Mesenchymal stem cell (in vitro differentiated cells and primary cell): ENCODE data around the gene CLCNKB.

ENCODE experiments used
- DNase-seq: peaks from one replicate; pipeline ENCODE4 v3.0.0-alpha.2; 2013
- H2AFZ ChIP-seq: one replicate; pipeline ENCODE4 v1.6.1; 2013; ENCODE audit warnings: low read depth, mild to moderate bottlenecking, control low read depth, inconsistent platforms, low read length, moderate library complexity
- H2AK5ac ChIP-seq: 2 replicates; pipeline ENCODE4 v1.6.1; 2013; ENCODE audit warnings: low read length, moderate library complexity, mild to moderate bottlenecking, inconsistent platforms; ENCODE audit not compliant: severe bottlenecking
- H2BK120ac ChIP-seq: one replicate; pipeline ENCODE4 v1.6.1; 2013; ENCODE audit warnings: low read depth, mild to moderate bottlenecking, inconsistent platforms, low read length, moderate library complexity
- H2BK12ac ChIP-seq, 2 experiments: one replicate each; pipeline ENCODE4 v1.6.1; 2013; ENCODE audit warnings: inconsistent platforms in 2 of 2, low read length in 2 of 2, mild to moderate bottlenecking in 2 of 2, moderate library complexity in 2 of 2, control low read depth in 1 of 2
- H2BK15ac ChIP-seq: one replicate; pipeline ENCODE4 v1.6.1; 2013; ENCODE audit warnings: mild to moderate bottlenecking, low read depth, inconsistent platforms; ENCODE audit not compliant: poor library complexity, severe bottlenecking
- H2BK5ac ChIP-seq: 2 replicates; pipeline ENCODE4 v1.6.1; 2013; ENCODE audit warnings: low read depth, mild to moderate bottlenecking, low read length, control low read depth, inconsistent platforms; ENCODE audit not compliant: poor library complexity, severe bottlenecking
- H3K14ac ChIP-seq, 2 experiments: one replicate each; pipeline ENCODE4 v1.6.1; 2013; ENCODE audit warnings: inconsistent platforms in 2 of 2, low read length in 2 of 2, control low read depth in 1 of 2, mild to moderate bottlenecking in 1 of 2, moderate library complexity in 1 of 2
- H3K18ac ChIP-seq, 2 experiments: one replicate each; pipeline ENCODE4 v1.6.1; 2013; ENCODE audit warnings: inconsistent platforms in 2 of 2, low read length in 2 of 2, control low read depth in 1 of 2, low read depth in 1 of 2, mild to moderate bottlenecking in 1 of 2
- H3K23ac ChIP-seq, 2 experiments: one replicate each; pipeline ENCODE4 v1.6.1; 2013; ENCODE audit warnings: inconsistent platforms in 2 of 2, low read length in 2 of 2, mild to moderate bottlenecking in 2 of 2, moderate library complexity in 2 of 2, control low read depth in 1 of 2
- H3K27ac ChIP-seq: 2 replicates; pipeline ENCODE4 v1.5.1; 2013; ENCODE audit warnings: mild to moderate bottlenecking, moderate library complexity, low read length, control low read depth, inconsistent platforms; ENCODE audit not compliant: poor library complexity, severe bottlenecking
- H3K27me3 ChIP-seq, 2 experiments: 2 replicates each; pipeline versions ENCODE4 v1.6.1 to v1.7.0; 2013; ENCODE audit warnings: low read length in 2 of 2, mild to moderate bottlenecking in 2 of 2, moderate library complexity in 2 of 2, control low read depth in 1 of 2, inconsistent platforms in 1 of 2; ENCODE audit not compliant: control insufficient read depth in 1 of 2, insufficient read depth in 1 of 2
- H3K36me3 ChIP-seq, 2 experiments: 2 replicates each; pipeline versions ENCODE4 v1.6.1 to v1.7.0; 2013; ENCODE audit warnings: low read length in 2 of 2, control low read depth in 1 of 2, inconsistent platforms in 1 of 2, low read depth in 1 of 2, mild to moderate bottlenecking in 1 of 2; ENCODE audit not compliant: insufficient read depth in 2 of 2, control insufficient read depth in 1 of 2
- H3K4ac ChIP-seq, 2 experiments: one replicate each; pipeline ENCODE4 v1.6.1; 2013; ENCODE audit warnings: inconsistent platforms in 2 of 2, low read length in 2 of 2, mild to moderate bottlenecking in 2 of 2, moderate library complexity in 2 of 2, control low read depth in 1 of 2, low read depth in 1 of 2
- H3K4me1 ChIP-seq: 2 replicates; pipeline ENCODE4 v1.6.1; 2013; ENCODE audit warnings: low read depth, low read length, control low read depth; ENCODE audit not compliant: control insufficient read depth, insufficient read depth
- H3K4me2 ChIP-seq: 2 replicates; pipeline ENCODE4 v1.6.1; 2013; ENCODE audit warnings: low read length, mild to moderate bottlenecking, inconsistent platforms; ENCODE audit not compliant: poor library complexity, severe bottlenecking
- H3K4me3 ChIP-seq, 2 experiments: 2 replicates each; pipeline versions ENCODE4 v1.5.1 to v1.7.0; 2013; ENCODE audit warnings: low read length in 2 of 2, mild to moderate bottlenecking in 2 of 2, control low read depth in 1 of 2, low read depth in 1 of 2; ENCODE audit not compliant: insufficient read depth in 1 of 2
- H3K79me1 ChIP-seq: replicated peaks from 2 replicates; pipeline ENCODE4 v1.6.1; 2013; ENCODE audit warnings: mild to moderate bottlenecking, control low read depth, low read length, inconsistent platforms; ENCODE audit not compliant: poor library complexity, severe bottlenecking
- H3K9ac ChIP-seq: 2 replicates; pipeline ENCODE4 v1.7.0; 2013; ENCODE audit warnings: mild to moderate bottlenecking, low read length, moderate library complexity
- H3K9me3 ChIP-seq: 2 replicates; pipeline ENCODE4 v1.7.0; 2013; ENCODE audit warnings: mild to moderate bottlenecking, low read length; ENCODE audit not compliant: control insufficient read depth
- H4K8ac ChIP-seq: one replicate; pipeline ENCODE4 v1.6.1; 2013; ENCODE audit warnings: inconsistent platforms, mild to moderate bottlenecking, low read length, moderate library complexity
- H4K91ac ChIP-seq: one replicate; pipeline ENCODE4 v1.6.1; 2013; ENCODE audit warnings: mild to moderate bottlenecking, low read length, inconsistent platforms
- WGBS: methylation state at CpG from one replicate; pipeline ENCODE4 v1.1.7; 2013; ENCODE audit warnings: mixed read lengths; 5-methylcytosine and 5-hydroxymethylcytosine counted together

CLCNKB gene

GRCh38 chr1:16015960-16016901 lies 27.4 kb upstream of the CLCNKB start:
- Histone ChIP-seq H3K9ac (peak overlapping the region; percentile 86), H3K79me1 (no peaks in the 10 kb centered on the region), H4K8ac (no peak overlapping the region), H2AFZ (no peak overlapping the region), H3K4ac (peak overlapping the region in 1 of 2 experiments; percentile 41), H2BK15ac (peak overlapping the region; percentile 68), H3K27me3 (no peaks in the 10 kb centered on the region), H3K4me3 (peak overlapping the region in 1 of 2 experiments; percentile 76), H2BK12ac (peak overlapping the region in 1 of 2 experiments; percentile 87), H3K23ac (no peak overlapping the region), H3K27ac (no peak overlapping the region), H2BK120ac (no peak overlapping the region), H3K4me1 (peaks cover 44% of the 10 kb centered on the region), H4K91ac (no peak overlapping the region), H3K18ac (peak overlapping the region in 1 of 2 experiments; percentile 55), H2BK5ac (no peak overlapping the region), H3K9me3 (no peaks in the 10 kb centered on the region), H2AK5ac (no peak overlapping the region), H3K4me2 (no peak overlapping the region), H3K36me3 (no peaks in the 10 kb centered on the region), H3K14ac (no peak overlapping the region)
- DNase-seq, result no peak
- WGBS, result 84% methylated on average over 23 of the region's 23 CpGs

- H3K9me3 ChIP-seq, result no peaks in the 10 kb centered on the region
- peak overlapping the region in 1 of 2 experiments; percentile 76 for H3K4me3 ChIP-seq
- peak overlapping the region; percentile 86 for H3K9ac ChIP-seq
- no peaks in the 10 kb centered on the region for H3K36me3 ChIP-seq
- no peak overlapping the region for H3K23ac ChIP-seq
- H2AFZ ChIP-seq, result no peak overlapping the region
- peak overlapping the region in 1 of 2 experiments; percentile 78 for H3K18ac ChIP-seq
- peaks cover 48% of the 10 kb centered on the region for H3K4me1 ChIP-seq
- no peak overlapping the region for H2BK120ac ChIP-seq
- no peak for DNase-seq
- no peaks in the 10 kb centered on the region for H3K27me3 ChIP-seq
- H2AK5ac ChIP-seq, result no peak overlapping the region
- H3K4me2 ChIP-seq, result no peak overlapping the region
- peak overlapping the region; percentile 52 for H2BK15ac ChIP-seq
- no peak overlapping the region for H3K14ac ChIP-seq
- H4K91ac ChIP-seq, result peak overlapping the region; percentile 52
- peak overlapping the region in 1 of 2 experiments; percentile 69 for H3K4ac ChIP-seq
- WGBS, result 97% methylated on average over 8 of the region's 10 CpGs
- no peak overlapping the region for H2BK5ac ChIP-seq
- no peak overlapping the region for H3K27ac ChIP-seq
- no peak overlapping the region for H4K8ac ChIP-seq
- H2BK12ac ChIP-seq, result peak overlapping the region in 1 of 2 experiments; percentile 40
- H3K79me1 ChIP-seq, result no peaks in the 10 kb centered on the region
Measured at GRCh38 chr1:16017076-16017460, 26.5 kb upstream of the CLCNKB start.

GRCh38 chr1:16017461-16018303 lies 25.9 kb upstream of the CLCNKB start, which contains the start of gene HSPB7:
Gene HSPB7 (minus strand): TSS chr1:16018043. CDS start chr1:16017963, 80 bp downstream.
- Histone ChIP-seq H2BK15ac (peak within 1 kb of the TSS; percentile 52), H4K91ac (peak within 1 kb of the TSS; percentile 93), H3K23ac (peak within 1 kb of the TSS in 1 of 2 experiments; percentile 42), H2AK5ac (no peak within 1 kb of the TSS), H2BK120ac (peak within 1 kb of the TSS; percentile 68), H4K8ac (peak within 1 kb of the TSS; percentile 92), H2AFZ (peak within 1 kb of the TSS; percentile 46), H3K79me1 (no peaks in the 10 kb centered on the region), H3K4me1 (peaks cover 44% of the 10 kb centered on the region), H3K18ac (peak within 1 kb of the TSS; percentile 78 to 94), H3K27ac (no peak within 1 kb of the TSS), H3K9ac (peak within 1 kb of the TSS; percentile 86), H3K36me3 (no peaks in the 10 kb centered on the region), H3K4me3 (peak within 1 kb of the TSS in 1 of 2 experiments; percentile 76), H3K14ac (peak within 1 kb of the TSS in 1 of 2 experiments; percentile 83), H2BK12ac (peak within 1 kb of the TSS; percentile 70 to 79), H3K4me2 (no peak within 1 kb of the TSS), H3K9me3 (no peaks in the 10 kb centered on the region), H3K4ac (peak within 1 kb of the TSS; percentile 73 to 85), H3K27me3 (no peaks in the 10 kb centered on the region), H2BK5ac (no peak within 1 kb of the TSS)
- WGBS, result 43% methylated on average over 35 of the region's 37 CpGs
- peak; percentile 94 for DNase-seq
